Fibroblast of lung (primary cell): ENCODE data around the gene IGSF9.

Experiments used
- EZH2 ChIP-seq: IDR thresholded peaks from 2 replicates; pipeline ENCODE4 v1.5.1; 2012; ENCODE audit warnings: low read length, control low read depth, mild to moderate bottlenecking; ENCODE audit errors: missing control alignments
- TF ChIP-seq, protein P1 (sequence below), 2 donors: IDR thresholded peaks in 1 of 2; conservative IDR thresholded peaks in 1 of 2; 1 replicate in 1 of 2; 2 replicates in 1 of 2; pipeline ENCODE4 v1.5.1; 2011 to 2012; ENCODE audit warnings: low read length in 2 of 2, control low read depth in 1 of 2, inconsistent platforms in 1 of 2, low read depth in 1 of 2, mild to moderate bottlenecking in 1 of 2

DNA sequence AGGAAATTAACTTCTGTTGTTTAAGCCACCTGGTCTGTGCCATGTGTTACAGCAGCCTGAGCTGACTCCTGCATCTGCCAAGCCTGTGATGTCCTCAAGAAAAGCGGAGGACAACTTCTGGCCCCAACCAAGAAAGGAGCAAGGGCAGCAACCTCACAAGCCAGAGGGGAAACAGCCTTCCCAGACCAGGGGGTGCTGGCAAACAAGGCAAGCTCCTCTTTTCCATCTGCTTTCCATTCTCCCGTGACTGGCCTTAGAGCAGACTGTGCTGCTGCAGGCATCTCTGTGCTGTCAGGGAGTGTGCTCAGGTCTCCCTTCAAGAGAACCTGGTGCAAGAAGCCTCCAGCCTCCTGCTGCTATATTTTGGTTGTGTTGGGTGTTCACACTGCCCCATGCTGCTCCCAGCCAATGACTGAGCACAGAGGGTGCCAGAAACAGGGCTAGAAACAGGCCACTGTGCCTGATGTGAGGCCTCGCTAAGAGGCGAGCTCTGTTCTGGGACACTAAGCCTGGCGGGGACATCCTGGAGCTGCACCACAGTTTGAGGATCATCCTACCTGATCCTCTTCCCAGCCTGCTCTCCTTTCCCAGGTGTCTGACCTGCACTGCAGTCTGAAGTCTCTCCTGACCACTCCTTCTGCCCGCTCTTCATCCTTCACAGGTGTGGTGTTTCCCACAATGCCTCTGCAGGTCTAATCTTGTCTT, 36.1 kb upstream of the IGSF9 start:
- TF ChIP-seq, protein P1, sequence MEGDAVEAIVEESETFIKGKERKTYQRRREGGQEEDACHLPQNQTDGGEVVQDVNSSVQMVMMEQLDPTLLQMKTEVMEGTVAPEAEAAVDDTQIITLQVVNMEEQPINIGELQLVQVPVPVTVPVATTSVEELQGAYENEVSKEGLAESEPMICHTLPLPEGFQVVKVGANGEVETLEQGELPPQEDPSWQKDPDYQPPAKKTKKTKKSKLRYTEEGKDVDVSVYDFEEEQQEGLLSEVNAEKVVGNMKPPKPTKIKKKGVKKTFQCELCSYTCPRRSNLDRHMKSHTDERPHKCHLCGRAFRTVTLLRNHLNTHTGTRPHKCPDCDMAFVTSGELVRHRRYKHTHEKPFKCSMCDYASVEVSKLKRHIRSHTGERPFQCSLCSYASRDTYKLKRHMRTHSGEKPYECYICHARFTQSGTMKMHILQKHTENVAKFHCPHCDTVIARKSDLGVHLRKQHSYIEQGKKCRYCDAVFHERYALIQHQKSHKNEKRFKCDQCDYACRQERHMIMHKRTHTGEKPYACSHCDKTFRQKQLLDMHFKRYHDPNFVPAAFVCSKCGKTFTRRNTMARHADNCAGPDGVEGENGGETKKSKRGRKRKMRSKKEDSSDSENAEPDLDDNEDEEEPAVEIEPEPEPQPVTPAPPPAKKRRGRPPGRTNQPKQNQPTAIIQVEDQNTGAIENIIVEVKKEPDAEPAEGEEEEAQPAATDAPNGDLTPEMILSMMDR (conservative IDR thresholded peaks at IDR 0.05 in 1 of 2, IDR thresholded peaks at IDR 0.05 in 1 of 2; ENCODE audit: low read depth in 1 of 2, low read length in 2 of 2): no peak
- TF ChIP-seq EZH2: no peak
